ENCODE data around the gene ATP5F1B. TPM values are rescaled to one million over a fixed set of nuclear protein-coding genes. Genes with fewer than 3 reads are reported as not detected.

ATP5F1B gene
- total RNA-seq, 1 donor from 2014 or later: 735 TPM

GRCh38 chr12:56628671-56629458 is 16.9 kb downstream of the ATP5F1B start:
- Mint-ChIP-seq H3K4me3 (ENCODE audit: unreplicated experiment) (peak overlapping the region; percentile 87), H3K9me3 (ENCODE audit: unreplicated experiment) (peaks cover 6% of the 10 kb centered on the region), H3K27me3 (ENCODE audit: unreplicated experiment) (peaks cover 14% of the 10 kb centered on the region), H3K36me3 (ENCODE audit: unreplicated experiment) (no peaks in the 10 kb centered on the region), H3K4me1 (ENCODE audit: low read depth, unreplicated experiment) (peaks cover 35% of the 10 kb centered on the region), H3K27ac (ENCODE audit: unreplicated experiment) (peak overlapping the region; percentile 94)
- TF ChIP-seq CTCF (IDR thresholded peaks at IDR 0.05; ENCODE audit: partially characterized antibody, unreplicated experiment): no peak
- DNase-seq: peak; percentile 76

GRCh38 chr12:56626701-56627100 is 19.1 kb downstream of the ATP5F1B start:
- Mint-ChIP-seq H3K36me3 (ENCODE audit: unreplicated experiment) (no peaks in the 10 kb centered on the region), H3K4me3 (ENCODE audit: unreplicated experiment) (no peak overlapping the region), H3K4me1 (ENCODE audit: low read depth, unreplicated experiment) (peaks cover 24% of the 10 kb centered on the region), H3K27me3 (ENCODE audit: unreplicated experiment) (peaks cover 6% of the 10 kb centered on the region), H3K27ac (ENCODE audit: unreplicated experiment) (no peak overlapping the region), H3K9me3 (ENCODE audit: unreplicated experiment) (peaks cover 4% of the 10 kb centered on the region)
- DNase-seq: no peak
- TF ChIP-seq CTCF (IDR thresholded peaks at IDR 0.05; ENCODE audit: partially characterized antibody, unreplicated experiment): no peak

GRCh38 chr12:56622535-56622934 is 23.2 kb downstream of the ATP5F1B start:
- H3K4me3 Mint-ChIP-seq (ENCODE audit: unreplicated experiment): no peak overlapping the region
- no peak for TF ChIP-seq CTCF (IDR thresholded peaks at IDR 0.05; ENCODE audit: partially characterized antibody, unreplicated experiment)
- H3K27me3 Mint-ChIP-seq (ENCODE audit: unreplicated experiment): no peaks in the 10 kb centered on the region
- no peak overlapping the region for H3K27ac Mint-ChIP-seq (ENCODE audit: unreplicated experiment)
- no peaks in the 10 kb centered on the region for H3K36me3 Mint-ChIP-seq (ENCODE audit: unreplicated experiment)
- H3K4me1 Mint-ChIP-seq (ENCODE audit: low read depth, unreplicated experiment): peaks cover 12% of the 10 kb centered on the region
- no peak for DNase-seq
- H3K9me3 Mint-ChIP-seq (ENCODE audit: unreplicated experiment): no peaks in the 10 kb centered on the region

- H3K4me1 Mint-ChIP-seq (ENCODE audit: low read depth, unreplicated experiment): peaks cover 6% of the 10 kb centered on the region
- H3K27me3 Mint-ChIP-seq (ENCODE audit: unreplicated experiment): peaks cover 2% of the 10 kb centered on the region
- H3K9me3 Mint-ChIP-seq (ENCODE audit: unreplicated experiment): peaks cover 8% of the 10 kb centered on the region
- peaks cover 8% of the 10 kb centered on the region for H3K36me3 Mint-ChIP-seq (ENCODE audit: unreplicated experiment)
- no peak overlapping the region for H3K4me3 Mint-ChIP-seq (ENCODE audit: unreplicated experiment)
- no peak for TF ChIP-seq CTCF (IDR thresholded peaks at IDR 0.05; ENCODE audit: partially characterized antibody, unreplicated experiment)
- peak overlapping the region; percentile 28 for H3K27ac Mint-ChIP-seq (ENCODE audit: unreplicated experiment)
- no peak for DNase-seq
Observed at GRCh38 chr12:56616925-56617324, 28.9 kb downstream of the ATP5F1B start.

- peaks cover 2% of the 10 kb centered on the region for H3K27me3 Mint-ChIP-seq (ENCODE audit: unreplicated experiment)
- no peak for TF ChIP-seq CTCF (IDR thresholded peaks at IDR 0.05; ENCODE audit: partially characterized antibody, unreplicated experiment)
- no peak for DNase-seq
- H3K9me3 Mint-ChIP-seq (ENCODE audit: unreplicated experiment): peaks cover 8% of the 10 kb centered on the region
- H3K4me1 Mint-ChIP-seq (ENCODE audit: low read depth, unreplicated experiment): peaks cover 6% of the 10 kb centered on the region
- peak overlapping the region; percentile 1 for H3K27ac Mint-ChIP-seq (ENCODE audit: unreplicated experiment)
- H3K4me3 Mint-ChIP-seq (ENCODE audit: unreplicated experiment): no peak overlapping the region
- peaks cover 11% of the 10 kb centered on the region for H3K36me3 Mint-ChIP-seq (ENCODE audit: unreplicated experiment)
Observed at GRCh38 chr12:56616244-56616643, 29.5 kb downstream of the ATP5F1B start.
